KMS-11 (cell line): ENCODE results near the gene TERF2IP.

Experiments
- H2AFZ ChIP-seq: fragments of 200-600 bp; sonication (generic); 2 replicates; pipeline ENCODE4 v1.6.1; 2016; ENCODE audit warnings: antibody characterized with exemption, mixed run types, low read depth
- H3K27ac ChIP-seq: fragments of 200-600 bp; sonication (generic); 2 replicates; pipeline ENCODE4 v1.6.1; 2016; ENCODE audit warnings: mild to moderate bottlenecking, mixed run types
- H3K27me3 ChIP-seq: fragments of 200-600 bp; sonication (generic); 2 replicates; pipeline ENCODE4 v1.6.1; 2017; ENCODE audit warnings: mild to moderate bottlenecking, low read depth, mixed run types, moderate library complexity; ENCODE audit not compliant: insufficient read depth
- H3K36me3 ChIP-seq: fragments of 200-600 bp; sonication (generic); 2 replicates; pipeline ENCODE4 v1.6.1; 2017; ENCODE audit warnings: mild to moderate bottlenecking, mixed run types; ENCODE audit not compliant: insufficient read depth
- H3K4me1 ChIP-seq: fragments of 200-600 bp; sonication (generic); 2 replicates; pipeline ENCODE4 v1.6.1; 2016; ENCODE audit warnings: mild to moderate bottlenecking, low read depth, mixed run types; ENCODE audit not compliant: poor library complexity, severe bottlenecking
- H3K4me2 ChIP-seq: fragments of 200-600 bp; sonication (generic); 2 replicates; pipeline ENCODE4 v1.7.0; 2016; ENCODE audit warnings: mild to moderate bottlenecking, mixed run types
- H3K4me3 ChIP-seq: fragments of 200-600 bp; sonication (generic); IDR thresholded peaks from 2 replicates; pipeline ENCODE4 v1.6.1; 2017; ENCODE audit warnings: low read depth, low read length, mixed read lengths; ENCODE audit not compliant: insufficient read depth
- H3K79me2 ChIP-seq: fragments of 200-600 bp; sonication (generic); 2 replicates; pipeline ENCODE4 v1.6.1; 2016; ENCODE audit warnings: low read depth, mixed run types; ENCODE audit not compliant: insufficient read depth
- H3K9ac ChIP-seq: fragments of 200-600 bp; sonication (generic); 2 replicates; pipeline ENCODE4 v1.6.1; 2016; ENCODE audit warnings: mild to moderate bottlenecking, mixed run types
- H4K20me1 ChIP-seq: fragments of 200-600 bp; sonication (generic); 2 replicates; pipeline ENCODE4 v1.6.1; 2016; ENCODE audit warnings: mild to moderate bottlenecking, mixed run types; ENCODE audit not compliant: insufficient read depth
- CTCF ChIP-seq: fragments of 200-600 bp; sonication (generic); conservative IDR thresholded peaks from 2 replicates; pipeline ENCODE4 v1.6.1; 2017; ENCODE audit warnings: low read depth, mild to moderate bottlenecking, antibody characterized with exemption, low read length, moderate library complexity, mixed read lengths

The TERF2IP gene

DNA sequence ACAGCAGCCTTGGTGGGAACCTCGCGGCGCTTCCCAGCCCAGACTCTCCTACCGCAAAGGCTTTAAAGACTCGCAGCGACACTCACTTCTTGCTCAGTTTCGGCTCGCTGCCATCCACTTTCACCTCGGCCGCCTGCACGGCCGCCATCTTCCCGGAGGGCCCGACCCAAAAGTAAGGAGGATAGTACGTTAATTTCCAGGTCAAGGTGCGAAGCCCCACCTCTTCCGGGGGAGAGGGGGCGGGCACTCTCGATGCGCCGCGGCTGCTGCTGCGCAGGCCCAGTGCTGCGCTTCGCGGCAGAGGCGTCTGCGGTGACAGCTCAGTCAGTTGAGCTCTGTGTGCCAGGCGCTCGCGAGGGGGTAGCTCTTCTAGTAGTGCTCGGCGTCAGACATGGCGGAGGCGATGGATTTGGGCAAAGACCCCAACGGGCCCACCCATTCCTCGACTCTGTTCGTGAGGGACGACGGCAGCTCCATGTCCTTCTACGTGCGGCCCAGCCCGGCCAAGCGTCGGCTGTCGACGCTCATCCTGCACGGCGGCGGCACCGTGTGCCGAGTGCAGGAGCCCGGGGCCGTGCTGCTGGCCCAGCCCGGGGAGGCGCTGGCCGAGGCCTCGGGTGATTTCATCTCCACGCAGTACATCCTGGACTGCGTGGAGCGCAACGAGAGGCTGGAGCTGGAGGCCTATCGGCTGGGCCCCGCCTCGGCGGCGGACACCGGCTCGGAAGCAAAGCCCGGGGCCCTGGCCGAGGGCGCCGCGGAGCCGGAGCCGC, at the start of gene TERF2IP, which contains the start of gene KARS1:
Gene TERF2IP, plus strand, starts transcription at position 282 of the 773 bp plus-strand sequence. Its CDS starts 110 bp downstream, at position 392.
Gene KARS1, minus strand, starts transcription at position 174 of the 773 bp plus-strand sequence. Its CDS starts 26 bp downstream, at position 148.
- H3K27me3 ChIP-seq, result no peaks in the 10 kb centered on the region
- peaks cover 13% of the 10 kb centered on the region; the same call in 1 of the 2 replicates for H4K20me1 ChIP-seq
- H3K9ac ChIP-seq, result peak within 1 kb of the TSS; percentile 91
- H3K4me1 ChIP-seq, result peaks cover 53% of the 10 kb centered on the region
- H3K36me3 ChIP-seq, result peaks cover 3% of the 10 kb centered on the region; the same call in 1 of the 2 replicates
- peak within 1 kb of the TSS; percentile 98 for H3K4me2 ChIP-seq
- H2AFZ ChIP-seq, result peak within 1 kb of the TSS; percentile 59
- H3K79me2 ChIP-seq, result peaks cover 95% of the 10 kb centered on the region
- peak within 1 kb of the TSS; percentile 77 for H3K27ac ChIP-seq
- no peak for TF ChIP-seq CTCF
- H3K4me3 ChIP-seq, result peak within 1 kb of the TSS; percentile 4

DNA sequence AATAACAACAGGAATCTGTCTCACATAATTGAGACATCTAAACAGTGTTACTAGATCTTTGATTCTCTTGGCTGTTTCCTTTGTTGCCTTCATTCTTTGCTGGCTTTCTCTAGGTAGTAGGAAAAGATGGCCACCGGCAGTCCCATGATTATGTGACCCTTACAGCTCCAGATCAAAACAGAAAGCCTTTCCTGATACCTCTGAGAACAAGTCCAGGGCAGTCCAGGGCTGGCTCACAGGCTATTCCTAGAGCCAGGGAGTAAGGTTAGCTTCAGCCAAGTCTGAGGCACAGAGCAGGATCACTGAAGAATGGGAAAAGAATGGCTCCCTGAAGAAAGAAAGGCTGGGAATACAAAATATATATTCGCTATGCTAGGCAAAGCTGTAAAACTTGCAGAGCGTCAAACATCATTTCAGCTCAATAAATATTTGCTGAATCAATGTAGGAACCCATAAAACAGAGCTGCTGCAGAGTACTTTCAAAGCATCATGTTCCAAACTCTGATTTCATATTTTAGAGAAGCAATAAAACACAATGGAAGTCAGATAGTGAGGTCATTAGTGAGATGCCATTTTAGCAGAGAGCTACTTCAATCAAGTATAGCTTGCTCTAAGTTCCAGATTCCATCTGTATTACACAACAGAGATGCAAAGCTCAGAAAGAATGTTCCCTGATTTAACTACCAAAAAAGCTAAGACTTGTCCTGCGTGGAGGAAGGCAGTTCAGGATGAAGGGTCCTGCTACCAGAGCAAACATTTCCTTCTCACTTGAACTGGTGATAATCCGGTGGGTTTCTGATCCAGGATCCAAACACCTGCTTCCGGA, 47.9 kb upstream of the TERF2IP start:
- H3K9ac ChIP-seq, result no peak overlapping the region
- no peaks in the 10 kb centered on the region for H3K4me1 ChIP-seq
- no peaks in the 10 kb centered on the region for H3K27me3 ChIP-seq
- peaks cover 11% of the 10 kb centered on the region for H3K36me3 ChIP-seq
- no peak overlapping the region for H3K4me2 ChIP-seq
- no peaks in the 10 kb centered on the region for H4K20me1 ChIP-seq
- H2AFZ ChIP-seq, result no peak overlapping the region
- H3K79me2 ChIP-seq, result no peaks in the 10 kb centered on the region
- no peak for TF ChIP-seq CTCF
- H3K4me3 ChIP-seq, result no peak overlapping the region
- no peak overlapping the region for H3K27ac ChIP-seq

DNA sequence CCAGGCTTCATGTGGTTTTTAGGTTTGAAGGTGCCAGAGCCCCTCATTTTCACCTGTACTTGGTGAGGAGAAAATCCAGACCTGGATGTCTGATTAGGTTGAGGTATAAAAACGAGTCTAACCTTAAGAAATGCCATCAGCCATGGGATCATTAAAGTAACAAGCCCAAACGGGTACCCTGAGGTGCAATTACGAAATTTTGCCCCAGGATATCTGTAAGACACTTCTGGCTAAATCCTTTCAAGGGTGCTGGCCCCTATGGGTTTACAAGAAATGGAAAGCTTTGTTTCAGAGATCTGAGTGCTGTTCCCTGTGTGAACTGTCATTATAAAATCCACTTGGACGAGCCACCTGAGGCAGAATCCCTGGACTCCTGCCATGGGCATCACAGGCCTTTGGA, 44.3 kb upstream of the TERF2IP start:
- Histone ChIP-seq H3K36me3 (peaks cover 11% of the 10 kb centered on the region), H3K4me2 (no peak overlapping the region), H3K79me2 (no peaks in the 10 kb centered on the region), H3K27ac (no peak overlapping the region), H3K4me1 (no peaks in the 10 kb centered on the region), H3K9ac (no peak overlapping the region), H2AFZ (no peak overlapping the region), H3K4me3 (no peak overlapping the region), H3K27me3 (no peaks in the 10 kb centered on the region), H4K20me1 (no peaks in the 10 kb centered on the region)
- TF ChIP-seq CTCF, result no peak

GRCh38 chr16:75606507-75606906, 41.1 kb upstream of the TERF2IP start:
- H4K20me1 ChIP-seq, result no peaks in the 10 kb centered on the region
- no peak overlapping the region for H2AFZ ChIP-seq
- H3K27ac ChIP-seq, result no peak overlapping the region
- no peak overlapping the region for H3K9ac ChIP-seq
- H3K27me3 ChIP-seq, result no peaks in the 10 kb centered on the region
- no peaks in the 10 kb centered on the region for H3K79me2 ChIP-seq
- no peak overlapping the region for H3K4me2 ChIP-seq
- no peak overlapping the region for H3K4me3 ChIP-seq
- no peaks in the 10 kb centered on the region for H3K4me1 ChIP-seq
- no peak for TF ChIP-seq CTCF
- H3K36me3 ChIP-seq, result peaks cover 11% of the 10 kb centered on the region
